Suprapubic skin (tissue), 4 donors: ENCODE measurements around the gene MMP3. TPM values are rescaled to one million over a fixed set of nuclear protein-coding genes. Genes with fewer than 3 reads are reported as not detected.

Experiments used
- DNase-seq, 2 donors: peaks; one replicate each; pipeline ENCODE4 v3.0.0-alpha.2; 2019; ENCODE audit warnings: low spot score in 2 of 2
- H3K27ac ChIP-seq: fragments of 200-600 bp; sonication (generic); one replicate; pipeline ENCODE4 v1.5.1; 2019
- H3K27me3 ChIP-seq: fragments of 200-600 bp; sonication (generic); one replicate; pipeline ENCODE4 v1.5.1; 2019
- H3K36me3 ChIP-seq: fragments of 200-600 bp; sonication (generic); one replicate; pipeline ENCODE4 v1.5.1; 2019
- H3K4me1 ChIP-seq: fragments of 200-600 bp; sonication (generic); one replicate; pipeline ENCODE4 v1.5.1; 2019
- H3K4me3 ChIP-seq: fragments of 200-600 bp; sonication (generic); one replicate; pipeline ENCODE4 v1.5.1; 2019; ENCODE audit warnings: mild to moderate bottlenecking
- H3K9me3 ChIP-seq: fragments of 200-600 bp; sonication (generic); one replicate; pipeline ENCODE4 v1.5.1; 2019
- EP300 ChIP-seq: sonication (generic); formaldehyde crosslinking; IDR thresholded peaks from one replicate; pipeline ENCODE4 v1.6.1; 2017; ENCODE audit warnings: antibody characterized with exemption
- POLR2A ChIP-seq, 2 donors: fragments of 450-650 bp; IDR thresholded peaks; one replicate each; pipeline ENCODE4 v1.6.1; 2017; ENCODE audit warnings: antibody characterized with exemption in 2 of 2, mild to moderate bottlenecking in 2 of 2, moderate library complexity in 2 of 2
- POLR2AphosphoS5 ChIP-seq, 3 donors: sonication (generic); formaldehyde crosslinking; IDR thresholded peaks; one replicate each; pipeline ENCODE4 v1.6.1; 2017; ENCODE audit warnings: antibody characterized with exemption in 3 of 3
- WGBS: methylation state at CpG from one replicate; pipeline ENCODE4 v1.1.5; 2018; 5-methylcytosine and 5-hydroxymethylcytosine counted together
- total RNA-seq, 4 donors: library from RNA; depleted of rRNA; stranded (reverse); fragments of >200 nt; gene quantifications; one replicate each; pipeline ENCODE4 v1.1.0, GENCODE V29; 2016
- TF ChIP-seq, protein P1 (sequence below), 2 donors: fragments of 200-600 bp in 1 of 2; fragments of 450-650 bp in 1 of 2; sonication (generic) in 1 of 2; IDR thresholded peaks; one replicate each; pipeline ENCODE4 v1.5.1; 2016 to 2019; ENCODE audit warnings: antibody characterized with exemption in 2 of 2, mild to moderate bottlenecking in 1 of 2, moderate library complexity in 1 of 2

MMP3 gene
- total RNA-seq, 4 donors from 2014 or later, result 1.4 to 17.2 (median 4.6) TPM

DNA sequence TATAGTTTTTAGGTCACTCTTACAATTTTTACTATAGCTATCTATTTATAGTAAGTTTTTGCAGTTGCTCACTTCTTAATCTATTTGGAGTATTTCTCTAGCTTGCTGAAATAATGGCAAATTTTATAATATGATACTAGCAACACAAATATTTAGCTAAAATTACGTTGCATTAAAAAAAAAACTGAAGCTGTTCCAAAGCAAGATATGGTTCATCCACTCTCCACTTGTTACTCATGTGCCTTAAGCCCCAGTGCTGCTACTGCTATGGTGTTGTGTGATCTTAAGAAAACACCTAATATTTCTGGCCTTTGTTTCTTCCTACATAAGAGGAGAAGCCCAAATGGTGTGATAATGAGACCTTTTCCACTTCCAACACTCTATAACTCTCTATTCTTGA lies 479 bp downstream of the MMP3 start:
- no peak overlapping the region for H3K27ac ChIP-seq
- H3K9me3 ChIP-seq, result no peaks in the 10 kb centered on the region
- H3K27me3 ChIP-seq, result peaks cover 3% of the 10 kb centered on the region
- H3K4me3 ChIP-seq, result no peak overlapping the region
- DNase-seq, result no peak
- no peaks in the 10 kb centered on the region for H3K4me1 ChIP-seq
- TF ChIP-seq POLR2A (IDR thresholded peaks at IDR 0.05) (no peak), POLR2AphosphoS5 (IDR thresholded peaks at IDR 0.05) (no peak), EP300 (no peak)
- TF ChIP-seq, protein P1, sequence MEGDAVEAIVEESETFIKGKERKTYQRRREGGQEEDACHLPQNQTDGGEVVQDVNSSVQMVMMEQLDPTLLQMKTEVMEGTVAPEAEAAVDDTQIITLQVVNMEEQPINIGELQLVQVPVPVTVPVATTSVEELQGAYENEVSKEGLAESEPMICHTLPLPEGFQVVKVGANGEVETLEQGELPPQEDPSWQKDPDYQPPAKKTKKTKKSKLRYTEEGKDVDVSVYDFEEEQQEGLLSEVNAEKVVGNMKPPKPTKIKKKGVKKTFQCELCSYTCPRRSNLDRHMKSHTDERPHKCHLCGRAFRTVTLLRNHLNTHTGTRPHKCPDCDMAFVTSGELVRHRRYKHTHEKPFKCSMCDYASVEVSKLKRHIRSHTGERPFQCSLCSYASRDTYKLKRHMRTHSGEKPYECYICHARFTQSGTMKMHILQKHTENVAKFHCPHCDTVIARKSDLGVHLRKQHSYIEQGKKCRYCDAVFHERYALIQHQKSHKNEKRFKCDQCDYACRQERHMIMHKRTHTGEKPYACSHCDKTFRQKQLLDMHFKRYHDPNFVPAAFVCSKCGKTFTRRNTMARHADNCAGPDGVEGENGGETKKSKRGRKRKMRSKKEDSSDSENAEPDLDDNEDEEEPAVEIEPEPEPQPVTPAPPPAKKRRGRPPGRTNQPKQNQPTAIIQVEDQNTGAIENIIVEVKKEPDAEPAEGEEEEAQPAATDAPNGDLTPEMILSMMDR (IDR thresholded peaks at IDR 0.05), result no peak
- 60% methylated on average over 1 of the region's 1 CpG for WGBS
- no peaks in the 10 kb centered on the region for H3K36me3 ChIP-seq

DNA sequence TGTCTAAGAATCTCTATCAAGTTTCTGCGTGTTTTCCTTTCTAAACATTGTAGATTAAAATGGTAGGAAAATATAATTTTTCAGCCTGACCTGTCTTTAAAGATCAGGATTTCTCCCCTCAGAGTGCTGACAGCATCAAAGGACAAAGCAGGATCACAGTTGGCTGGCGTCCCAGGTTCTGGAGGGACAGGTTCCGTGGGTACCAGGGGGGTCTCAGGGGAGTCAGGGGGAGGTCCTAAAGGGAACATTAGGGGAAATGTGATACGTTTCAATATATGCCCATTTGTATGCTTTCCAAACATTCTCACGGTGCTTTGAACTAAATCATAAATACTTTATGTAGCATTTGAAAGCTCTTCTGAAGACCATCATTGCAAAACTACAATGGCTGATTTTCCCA lies 3.4 kb downstream of the MMP3 start:
- Histone ChIP-seq H3K4me3 (no peak overlapping the region), H3K27me3 (no peaks in the 10 kb centered on the region), H3K9me3 (no peaks in the 10 kb centered on the region), H3K4me1 (no peaks in the 10 kb centered on the region), H3K36me3 (no peaks in the 10 kb centered on the region), H3K27ac (no peak overlapping the region)
- TF ChIP-seq POLR2AphosphoS5 (IDR thresholded peaks at IDR 0.05) (no peak), POLR2A (IDR thresholded peaks at IDR 0.05) (no peak), EP300 (no peak)
- TF ChIP-seq, protein P1 (IDR thresholded peaks at IDR 0.05), result no peak
- WGBS, result 60% methylated on average over 5 of the region's 5 CpGs
- DNase-seq, result no peak

DNA sequence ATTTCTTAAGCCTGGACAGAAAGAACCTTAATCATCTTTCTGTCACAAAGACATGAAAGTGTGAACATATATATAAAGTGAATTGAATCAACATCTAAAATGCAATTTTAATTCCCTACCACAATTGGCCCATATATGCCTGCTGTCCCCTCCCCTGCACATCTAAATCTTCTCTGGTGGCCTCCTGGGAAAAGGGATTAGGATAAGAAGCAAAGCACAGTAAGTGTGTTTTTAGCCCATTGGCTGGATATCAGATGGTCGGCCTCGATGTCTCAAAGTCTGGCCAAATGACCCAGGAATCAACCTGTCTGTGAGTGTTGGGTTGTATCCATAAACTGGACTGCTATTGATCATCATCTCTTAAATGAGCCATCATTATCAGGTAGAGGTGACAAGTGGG lies 5.8 kb downstream of the MMP3 start:
- Histone ChIP-seq H3K27me3 (no peaks in the 10 kb centered on the region), H3K9me3 (no peaks in the 10 kb centered on the region), H3K4me1 (no peaks in the 10 kb centered on the region), H3K27ac (no peak overlapping the region), H3K4me3 (no peak overlapping the region), H3K36me3 (no peaks in the 10 kb centered on the region)
- 72% methylated on average over 2 of the region's 2 CpGs for WGBS
- TF ChIP-seq POLR2AphosphoS5 (IDR thresholded peaks at IDR 0.05) (no peak), EP300 (no peak)
- DNase-seq, result no peak

DNA sequence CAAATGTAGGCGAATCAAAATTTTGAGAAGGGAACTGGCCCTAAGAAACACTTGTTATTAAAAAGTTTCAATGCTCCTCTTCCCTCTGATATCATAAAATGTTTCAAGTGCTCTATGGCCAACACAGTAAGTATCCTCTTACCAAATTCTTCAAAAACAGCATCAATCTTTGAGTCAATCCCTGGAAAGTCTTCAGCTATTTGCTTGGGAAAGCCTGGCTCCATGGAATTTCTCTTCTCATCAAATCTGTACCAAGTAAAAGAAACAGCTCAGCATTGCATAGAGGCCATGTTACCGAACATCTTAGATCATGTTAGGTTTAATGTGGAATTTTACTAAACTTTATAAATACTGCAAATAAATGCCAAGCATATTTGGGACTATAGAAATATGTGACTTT lies 6.3 kb downstream of the MMP3 start:
- TF ChIP-seq EP300 (no peak), POLR2A (IDR thresholded peaks at IDR 0.05) (no peak), POLR2AphosphoS5 (IDR thresholded peaks at IDR 0.05) (no peak)
- TF ChIP-seq, protein P1 (IDR thresholded peaks at IDR 0.05), result no peak
- Histone ChIP-seq H3K36me3 (no peaks in the 10 kb centered on the region), H3K4me1 (no peaks in the 10 kb centered on the region), H3K9me3 (no peaks in the 10 kb centered on the region), H3K4me3 (no peak overlapping the region), H3K27me3 (no peaks in the 10 kb centered on the region), H3K27ac (no peak overlapping the region)
- 91% methylated on average over 2 of the region's 2 CpGs for WGBS
- DNase-seq, result no peak

DNA sequence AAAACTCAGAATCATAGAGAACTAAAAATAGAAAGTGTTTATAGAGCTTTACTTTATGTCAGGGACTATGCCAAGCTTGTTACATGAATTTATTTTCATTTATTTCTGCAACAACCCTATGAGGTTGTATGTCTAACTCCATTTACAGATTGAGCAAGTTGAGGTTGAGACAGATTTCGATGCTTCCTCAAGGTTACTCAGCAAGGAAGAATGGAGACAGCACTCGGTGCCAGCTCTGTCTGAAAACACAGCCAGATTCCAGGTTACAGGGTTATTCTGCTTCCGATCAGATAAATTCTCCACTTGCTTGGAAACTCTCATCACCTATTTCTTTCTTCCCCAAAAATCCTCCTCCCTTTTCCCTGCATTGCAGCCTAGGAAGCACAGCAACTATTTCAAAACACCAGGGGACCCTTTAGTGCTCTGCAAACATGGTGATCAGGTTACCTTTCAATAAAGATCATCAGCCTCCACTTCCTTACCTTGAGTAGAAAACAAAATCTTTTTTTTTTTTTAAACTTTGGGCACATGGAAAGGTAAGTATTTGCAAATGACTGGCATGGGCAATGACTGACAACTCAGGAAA lies 7.0 kb downstream of the MMP3 start:
- Histone ChIP-seq H3K4me1 (no peaks in the 10 kb centered on the region), H3K4me3 (no peak overlapping the region), H3K27me3 (peaks cover 3% of the 10 kb centered on the region), H3K27ac (no peak overlapping the region), H3K36me3 (no peaks in the 10 kb centered on the region), H3K9me3 (no peaks in the 10 kb centered on the region)
- WGBS, result 37% methylated on average over 3 of the region's 3 CpGs
- TF ChIP-seq POLR2A (IDR thresholded peaks at IDR 0.05) (no peak), POLR2AphosphoS5 (IDR thresholded peaks at IDR 0.05) (no peak)
- no peak for DNase-seq

DNA sequence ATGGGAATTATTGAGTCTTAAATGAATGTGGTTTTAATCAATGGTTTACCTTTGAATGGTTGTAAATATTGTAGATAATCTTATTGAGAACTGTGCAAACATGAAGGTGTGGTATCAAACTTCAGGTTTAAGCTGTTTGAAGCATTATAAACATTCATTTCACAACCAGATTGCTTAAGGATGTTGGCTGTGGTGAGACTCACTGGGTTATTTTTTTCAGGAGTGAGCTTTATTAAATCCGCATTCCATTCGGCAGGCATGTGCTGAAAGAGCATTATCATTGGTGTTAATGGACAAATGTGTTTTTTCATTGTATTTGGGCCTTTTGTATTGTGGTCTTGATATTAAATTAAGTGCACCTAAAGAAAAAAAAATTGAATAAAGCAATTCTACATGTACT lies 9.7 kb downstream of the MMP3 start:
- Histone ChIP-seq H3K36me3 (no peaks in the 10 kb centered on the region), H3K9me3 (no peaks in the 10 kb centered on the region), H3K27ac (no peak overlapping the region), H3K27me3 (peaks cover 9% of the 10 kb centered on the region), H3K4me3 (no peak overlapping the region), H3K4me1 (no peaks in the 10 kb centered on the region)
- TF ChIP-seq, protein P1 (IDR thresholded peaks at IDR 0.05), result no peak
- TF ChIP-seq POLR2AphosphoS5 (IDR thresholded peaks at IDR 0.05) (no peak), POLR2A (IDR thresholded peaks at IDR 0.05) (no peak), EP300 (no peak)
- WGBS, result 82% methylated on average over 2 of the region's 2 CpGs
- no peak for DNase-seq
